ENCODE measurements around the gene CFAP97D2.

CFAP97D2 gene

DNA sequence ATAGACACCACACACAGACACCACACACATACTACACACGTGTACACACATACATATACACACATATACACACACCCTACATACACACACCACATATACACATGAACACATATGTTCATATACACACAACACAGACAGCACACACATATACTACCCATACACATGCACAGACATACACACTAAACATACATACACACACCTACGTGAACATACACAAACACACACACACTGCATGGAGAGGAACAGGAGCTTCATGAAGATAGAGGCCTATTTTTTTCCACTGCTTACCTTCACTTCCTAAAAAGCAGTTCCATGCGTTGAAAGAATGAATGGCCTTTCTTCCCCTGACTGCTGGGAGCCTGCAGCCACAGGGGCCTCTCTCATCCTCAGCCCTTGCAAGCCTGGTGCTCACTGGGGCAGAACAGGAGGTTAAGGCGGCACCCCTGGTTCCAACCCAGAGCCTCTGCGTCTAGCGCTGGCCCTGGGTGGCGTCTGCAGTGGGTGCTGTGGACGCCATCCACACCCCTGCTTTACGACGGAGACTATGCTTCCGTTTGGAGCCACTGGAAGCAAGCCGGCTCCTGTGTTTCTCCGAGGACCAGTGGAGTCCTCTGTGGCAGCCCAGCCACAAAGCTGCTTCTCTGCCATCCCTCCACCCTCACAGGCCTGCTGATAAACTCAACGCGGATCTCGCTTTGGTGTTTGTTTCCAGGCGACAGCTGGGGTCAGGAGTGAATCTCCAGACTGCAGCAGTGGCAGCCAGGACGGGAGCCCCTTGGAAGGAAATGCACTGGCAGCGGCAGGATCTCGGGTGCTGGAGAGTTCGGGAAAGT is 44.7 kb upstream of the CFAP97D2 start:
- no peaks in the 10 kb centered on the region for H3K27me3 ChIP-seq
- H3K4me3 ChIP-seq = peak overlapping the region in 4 of 10 experiments; percentile 6 to 36 (median 28); a peak in 3 of 20 replicates
- H3K4me1 ChIP-seq = peaks cover 26 to 43% (median 34%) of the 10 kb centered on the region in 10 experiments
- no peak for TF ChIP-seq Cebpa-rat (IDR thresholded peaks at IDR 0.05)
- H3K9me3 ChIP-seq (replicated peaks in 1 of 11) = no peaks in the 10 kb centered on the region; a peak in 1 of 22 replicates
- no peaks in the 10 kb centered on the region for H3K36me3 ChIP-seq
- peaks cover 0 to 32% (median 7%) of the 10 kb centered on the region in 11 experiments; a peak in 7 of 22 replicates for H4K20me1 ChIP-seq
- peak overlapping the region in 7 of 11 experiments; percentile 0 to 50 (median 41); a peak in 9 of 22 replicates for H3K9ac ChIP-seq
- peak overlapping the region; percentile 56 to 87 (median 74) for H3K4me2 ChIP-seq
- peak overlapping the region in 8 of 11 experiments; percentile 1 to 60 (median 36); a peak in 10 of 22 replicates for H3K27ac ChIP-seq

- H3K4me1 ChIP-seq = peaks cover 21 to 39% (median 28%) of the 10 kb centered on the region in 10 experiments
- no peaks in the 10 kb centered on the region; a peak in 1 of 22 replicates for H3K9me3 ChIP-seq (replicated peaks in 1 of 11)
- no peak for TF ChIP-seq Cebpa-rat (IDR thresholded peaks at IDR 0.05)
- H3K36me3 ChIP-seq = no peaks in the 10 kb centered on the region
- H3K27me3 ChIP-seq = peaks cover 0 to 4% (median 0%) of the 10 kb centered on the region in 11 experiments; a peak in 4 of 22 replicates
- peak overlapping the region in 6 of 11 experiments; percentile 1 to 60 (median 45); a peak in 6 of 22 replicates for H3K27ac ChIP-seq
- peak overlapping the region; percentile 56 to 87 (median 74) for H3K4me2 ChIP-seq
- H4K20me1 ChIP-seq = peaks cover 0 to 26% (median 7%) of the 10 kb centered on the region in 11 experiments; a peak in 7 of 22 replicates
- H3K9ac ChIP-seq = peak overlapping the region in 6 of 11 experiments; percentile 9 to 50 (median 44); a peak in 4 of 22 replicates
- H3K4me3 ChIP-seq = no peak overlapping the region
These were observed 44.0 kb upstream of the CFAP97D2 start for GRCh38 chr13:114134944-114135610.

DNA sequence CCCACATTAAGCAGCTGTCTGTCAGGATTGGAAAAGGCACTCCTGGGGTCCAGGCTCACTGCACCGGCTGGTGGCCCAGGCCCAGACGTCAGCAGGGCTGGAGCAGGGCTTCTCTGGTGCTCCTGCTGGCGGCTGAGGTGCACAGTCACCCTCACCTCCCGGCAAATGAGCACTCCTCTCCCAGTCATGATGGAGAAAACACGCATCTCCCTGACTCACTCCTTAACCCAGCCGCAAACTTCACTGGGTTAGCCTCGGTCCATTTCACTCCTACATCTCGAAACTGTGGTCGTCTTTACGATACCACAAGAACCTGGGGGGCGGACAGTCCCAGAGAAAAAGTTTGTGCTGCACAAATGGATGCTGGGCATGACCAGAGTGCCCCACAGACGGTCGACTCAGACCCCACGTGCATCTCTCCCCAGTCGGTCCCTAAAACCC is 43.3 kb upstream of the CFAP97D2 start:
- H3K27me3 ChIP-seq = peaks cover 0 to 10% (median 0%) of the 10 kb centered on the region in 11 experiments; a peak in 7 of 22 replicates
- H3K4me2 ChIP-seq = peak overlapping the region in 2 of 11 experiments; percentile 62 to 85; a peak in 1 of 22 replicates
- no peaks in the 10 kb centered on the region for H3K36me3 ChIP-seq
- peaks cover 21 to 39% (median 28%) of the 10 kb centered on the region in 10 experiments for H3K4me1 ChIP-seq
- no peak overlapping the region for H3K9ac ChIP-seq
- H3K4me3 ChIP-seq = no peak overlapping the region
- no peak for TF ChIP-seq Cebpa-rat (IDR thresholded peaks at IDR 0.05)
- no peaks in the 10 kb centered on the region; a peak in 1 of 22 replicates for H3K9me3 ChIP-seq (replicated peaks in 1 of 11)
- peaks cover 0 to 24% (median 7%) of the 10 kb centered on the region in 11 experiments; a peak in 7 of 22 replicates for H4K20me1 ChIP-seq
- no peak overlapping the region for H3K27ac ChIP-seq

GRCh38 chr13:114136576-114136975 is 42.5 kb upstream of the CFAP97D2 start:
- no peak for TF ChIP-seq Cebpa-rat (IDR thresholded peaks at IDR 0.05)
- H3K27me3 ChIP-seq = peaks cover 0 to 17% (median 0%) of the 10 kb centered on the region in 11 experiments; a peak in 7 of 22 replicates
- H3K4me2 ChIP-seq = no peak overlapping the region
- no peaks in the 10 kb centered on the region; a peak in 1 of 22 replicates for H3K9me3 ChIP-seq (replicated peaks in 1 of 11)
- H4K20me1 ChIP-seq = peaks cover 0 to 19% (median 5%) of the 10 kb centered on the region in 11 experiments; a peak in 5 of 22 replicates
- no peak overlapping the region for H3K9ac ChIP-seq
- peaks cover 26 to 39% (median 36%) of the 10 kb centered on the region in 10 experiments for H3K4me1 ChIP-seq
- no peaks in the 10 kb centered on the region for H3K36me3 ChIP-seq
- no peak overlapping the region for H3K27ac ChIP-seq
- H3K4me3 ChIP-seq = no peak overlapping the region

DNA sequence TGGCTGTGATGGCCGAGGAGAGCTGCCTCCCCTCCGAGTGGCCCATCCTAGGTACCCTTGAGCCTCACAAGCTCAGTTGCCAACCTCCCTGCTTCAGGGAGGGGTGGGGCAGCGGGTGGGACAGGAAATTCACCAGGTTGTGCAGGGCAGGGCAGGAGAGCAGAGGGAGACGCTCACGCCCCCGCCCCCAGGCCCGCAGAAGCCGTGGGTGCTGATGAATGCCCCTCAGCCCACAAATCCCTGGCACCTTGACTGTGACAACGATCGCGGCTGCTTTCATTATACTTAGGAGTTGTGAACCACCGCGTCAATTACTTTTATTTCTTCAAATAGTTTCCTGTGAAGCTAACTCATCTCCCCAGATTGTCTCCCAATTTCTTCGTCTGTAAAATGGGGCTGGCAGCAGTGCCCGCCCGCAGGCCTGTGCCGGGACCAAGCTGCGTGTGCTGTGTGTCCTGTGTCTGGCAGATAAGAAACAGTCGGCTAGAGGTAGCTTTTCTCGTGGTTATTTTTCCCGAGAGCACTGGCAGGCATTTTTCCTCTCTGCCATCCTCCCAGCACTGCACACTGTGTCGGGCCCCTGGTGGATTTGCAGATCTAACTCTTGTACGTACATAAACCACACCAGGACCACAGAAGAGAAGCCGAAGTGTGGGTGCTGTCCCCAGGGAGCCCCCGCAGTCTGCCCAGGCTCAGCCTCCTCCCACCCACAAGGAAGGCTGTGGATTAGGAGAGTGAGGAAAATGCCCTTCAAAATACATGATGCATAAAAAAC is 38.7 kb upstream of the CFAP97D2 start:
- Histone ChIP-seq H3K9me3 (replicated peaks in 1 of 11) (no peaks in the 10 kb centered on the region; a peak in 1 of 22 replicates), H3K4me1 (peaks cover 47 to 61% (median 57%) of the 10 kb centered on the region in 10 experiments), H4K20me1 (peaks cover 0 to 11% (median 0%) of the 10 kb centered on the region in 11 experiments; a peak in 4 of 22 replicates), H3K9ac (peak overlapping the region in 8 of 11 experiments; percentile 3 to 60 (median 22); a peak in 9 of 22 replicates), H3K4me2 (peak overlapping the region; percentile 70 to 93 (median 84)), H3K27ac (no peak overlapping the region), H3K36me3 (no peaks in the 10 kb centered on the region), H3K27me3 (peaks cover 0 to 35% (median 0%) of the 10 kb centered on the region in 11 experiments; a peak in 7 of 22 replicates), H3K4me3 (peak overlapping the region in 3 of 10 experiments; percentile 7 to 26 (median 13); a peak in 3 of 20 replicates)
- no peak for TF ChIP-seq Cebpa-rat (IDR thresholded peaks at IDR 0.05)

DNA sequence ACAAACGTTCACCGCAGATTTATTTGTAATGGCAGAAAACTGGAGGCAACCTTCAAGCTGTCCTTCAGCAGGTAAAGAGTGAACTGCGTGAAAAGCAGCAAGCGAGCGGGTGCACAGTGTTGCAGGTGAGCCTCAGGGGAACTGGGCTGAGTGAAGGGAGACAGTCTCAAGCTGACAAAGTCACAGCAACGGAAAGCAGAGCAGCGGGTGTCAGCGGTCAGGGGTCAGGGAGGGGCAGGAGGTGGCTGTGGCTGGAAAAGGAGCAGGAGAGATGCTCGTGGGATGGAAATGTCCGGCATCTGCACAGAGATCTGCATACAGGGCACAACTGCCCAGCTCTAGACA is 38.2 kb upstream of the CFAP97D2 start:
- H3K27ac ChIP-seq = no peak overlapping the region
- H4K20me1 ChIP-seq = peaks cover 0 to 11% (median 0%) of the 10 kb centered on the region in 11 experiments; a peak in 4 of 22 replicates
- H3K9ac ChIP-seq = peak overlapping the region in 6 of 11 experiments; percentile 6 to 60 (median 32); a peak in 5 of 22 replicates
- H3K36me3 ChIP-seq = no peaks in the 10 kb centered on the region
- peak overlapping the region; percentile 70 to 93 (median 84) for H3K4me2 ChIP-seq
- no peak for TF ChIP-seq Cebpa-rat (IDR thresholded peaks at IDR 0.05)
- peaks cover 0 to 37% (median 0%) of the 10 kb centered on the region in 11 experiments; a peak in 7 of 22 replicates for H3K27me3 ChIP-seq
- H3K4me3 ChIP-seq = peak overlapping the region in 2 of 10 experiments; percentile 13 to 26; a peak in 1 of 20 replicates
- H3K4me1 ChIP-seq = peaks cover 52 to 62% (median 61%) of the 10 kb centered on the region in 10 experiments
- no peaks in the 10 kb centered on the region; a peak in 1 of 22 replicates for H3K9me3 ChIP-seq (replicated peaks in 1 of 11)

GRCh38 chr13:114141261-114141996 is 37.6 kb upstream of the CFAP97D2 start:
- peaks cover 0 to 11% (median 0%) of the 10 kb centered on the region in 11 experiments; a peak in 4 of 22 replicates for H4K20me1 ChIP-seq
- H3K36me3 ChIP-seq = no peaks in the 10 kb centered on the region
- H3K9ac ChIP-seq = no peak overlapping the region
- no peak for TF ChIP-seq Cebpa-rat (IDR thresholded peaks at IDR 0.05)
- H3K9me3 ChIP-seq (replicated peaks in 1 of 11) = no peaks in the 10 kb centered on the region; a peak in 1 of 22 replicates
- H3K4me2 ChIP-seq = peak overlapping the region; percentile 75 to 93 (median 84)
- no peak overlapping the region for H3K4me3 ChIP-seq
- H3K27me3 ChIP-seq = peaks cover 0 to 37% (median 0%) of the 10 kb centered on the region in 11 experiments; a peak in 7 of 22 replicates
- peaks cover 53 to 67% (median 66%) of the 10 kb centered on the region in 10 experiments for H3K4me1 ChIP-seq
- H3K27ac ChIP-seq = no peak overlapping the region

All from BLaER1 treated with 17β-estradiol and CSF1 and Interleukin-3, amounts not matched to agents 10 nM and 100 nM (cell line).